ENCODE measurements around the gene CHRNB1. TPM values are rescaled to one million over a fixed set of nuclear protein-coding genes. Genes with fewer than 3 reads are reported as not detected.
"Not testable (repeated sequence)": the region's sequence is repeated elsewhere in the genome, so short reads cannot be mapped to it uniquely, and the experiment has no call there.

The CHRNB1 gene
- total RNA-seq, 1 experiment from 2014 or later: 1.7 TPM

GRCh38 chr17:7479213-7480088 lies 34.6 kb downstream of the CHRNB1 start, which contains the start of gene ZBTB4:
Gene ZBTB4 (minus strand): TSS chr17:7479631. CDS start chr17:7466801, 12,830 bp downstream.
- H3K27me3 ChIP-seq (replicated peaks; ENCODE audit: control insufficient read depth, insufficient read depth, low read length): no peaks in the 10 kb centered on the region
- no peaks in the 10 kb centered on the region for H3K36me3 ChIP-seq (ENCODE audit: control insufficient read depth, insufficient read depth, low read length)
- H3K27ac Mint-ChIP-seq (ENCODE audit: unreplicated experiment): peak within 1 kb of the TSS; percentile 96
- H3K36me3 Mint-ChIP-seq (ENCODE audit: insufficient read depth, unreplicated experiment): peaks cover 37% of the 10 kb centered on the region
- H3K4me1 Mint-ChIP-seq (ENCODE audit: low read depth, unreplicated experiment): peaks cover 35% of the 10 kb centered on the region
- peaks cover 23% of the 10 kb centered on the region for H3K4me1 ChIP-seq
- DNase-seq: peak; percentile 54 to 70
- POLR2A ChIA-PET: interaction anchor here (0.5 to 1.4 kb wide), 6 partner anchors 34 to 94 kb away, joined by 3 to 6 read pairs (median 3); partner anchors contain the start of gene SPEM2
- H3K27me3 Mint-ChIP-seq (ENCODE audit: insufficient read depth, unreplicated experiment): no peaks in the 10 kb centered on the region
- no peak for TF ChIP-seq CTCF (IDR thresholded peaks at IDR 0.05; ENCODE audit: insufficient read depth in 1 of 2, low read depth in 1 of 2, low read length in 1 of 2, severe bottlenecking in 1 of 2, unreplicated experiment in 1 of 2)
- no TSS peak for BruUV-seq (replicated peaks)
- H3K9me3 Mint-ChIP-seq (ENCODE audit: unreplicated experiment): no peaks in the 10 kb centered on the region
- CTCF ChIA-PET: interaction anchor here (0.6 kb wide), 1 partner anchor 42 kb away, joined by 3 read pairs; no protein-coding TSS in a partner anchor
- intact Hi-C loops (cut with micrococcal nuclease; ENCODE audit: unreplicated experiment): loop anchor here (2.0 to 5.0 kb wide), 4 partner anchors 25 to 172 kb away; partner anchors contain the start of genes EIF5A and KCTD11
- H3K9me3 ChIP-seq: no peaks in the 10 kb centered on the region
- peak within 1 kb of the TSS; percentile 69 for H3K4me3 ChIP-seq (ENCODE audit: low read depth, low read length)
- H3K4me3 Mint-ChIP-seq (ENCODE audit: unreplicated experiment): peak within 1 kb of the TSS; percentile 86

- POLR2A ChIA-PET: interaction anchor here (0.5 to 1.4 kb wide), 4 partner anchors 34 to 68 kb away, joined by 3 to 4 read pairs (median 3); no protein-coding TSS in a partner anchor
- Histone ChIP-seq H3K4me1 (peaks cover 23% of the 10 kb centered on the region), H3K27me3 (replicated peaks; ENCODE audit: control insufficient read depth, insufficient read depth, low read length) (no peaks in the 10 kb centered on the region), H3K4me3 (ENCODE audit: low read depth, low read length) (peak overlapping the region; percentile 69), H3K36me3 (ENCODE audit: control insufficient read depth, insufficient read depth, low read length) (no peaks in the 10 kb centered on the region), H3K9me3 (no peaks in the 10 kb centered on the region)
- peak overlapping the region; percentile 96 for H3K27ac Mint-ChIP-seq (ENCODE audit: unreplicated experiment)
- CTCF ChIA-PET: no interaction called here
- peaks cover 35% of the 10 kb centered on the region for H3K4me1 Mint-ChIP-seq (ENCODE audit: low read depth, unreplicated experiment)
- H3K36me3 Mint-ChIP-seq (ENCODE audit: insufficient read depth, unreplicated experiment): peaks cover 43% of the 10 kb centered on the region
- no TSS peak for BruUV-seq (replicated peaks)
- intact Hi-C loops (cut with micrococcal nuclease; ENCODE audit: unreplicated experiment): loop anchor here (2.0 to 5.0 kb wide), 3 partner anchors 25 to 173 kb away; partner anchors contain the start of gene EIF5A
- H3K4me3 Mint-ChIP-seq (ENCODE audit: unreplicated experiment): peak overlapping the region; percentile 86
- DNase-seq: no peak
- no peaks in the 10 kb centered on the region for H3K27me3 Mint-ChIP-seq (ENCODE audit: insufficient read depth, unreplicated experiment)
- no peak for TF ChIP-seq CTCF (IDR thresholded peaks at IDR 0.05; ENCODE audit: insufficient read depth in 1 of 2, low read depth in 1 of 2, low read length in 1 of 2, severe bottlenecking in 1 of 2, unreplicated experiment in 1 of 2)
- no peaks in the 10 kb centered on the region for H3K9me3 Mint-ChIP-seq (ENCODE audit: unreplicated experiment)
Observed at GRCh38 chr17:7480089-7480384, 35.2 kb downstream of the CHRNB1 start.

- peak within 1 kb of the TSS; percentile 96 for H3K27ac Mint-ChIP-seq (ENCODE audit: unreplicated experiment)
- intact Hi-C loops (cut with micrococcal nuclease; ENCODE audit: unreplicated experiment): loop anchor here (2.0 to 5.0 kb wide), 3 partner anchors 26 to 174 kb away; partner anchors contain the start of gene EIF5A
- H3K4me3 ChIP-seq (ENCODE audit: low read depth, low read length): not testable (repeated sequence)
Observed at GRCh38 chr17:7481275-7481674, 36.4 kb downstream of the CHRNB1 start, which contains the start of gene SLC35G6. Gene SLC35G6 (plus strand): TSS chr17:7481446. CDS start chr17:7481517, 71 bp downstream.

GRCh38 chr17:7481842-7482741 lies 37.2 kb downstream of the CHRNB1 start:
- H3K27me3 Mint-ChIP-seq (ENCODE audit: insufficient read depth, unreplicated experiment); H3K9me3 Mint-ChIP-seq (ENCODE audit: unreplicated experiment); CTCF ChIA-PET; H3K9me3 ChIP-seq; H3K4me3 ChIP-seq (ENCODE audit: low read depth, low read length); H3K36me3 ChIP-seq (ENCODE audit: control insufficient read depth, insufficient read depth, low read length); BruUV-seq (replicated peaks); DNase-seq; H3K27me3 ChIP-seq (replicated peaks; ENCODE audit: control insufficient read depth, insufficient read depth, low read length): not testable (repeated sequence)
- POLR2A ChIA-PET: interaction anchor here (0.7 kb wide), 1 partner anchor 112 kb away, joined by 3 read pairs; no protein-coding TSS in a partner anchor
- Mint-ChIP-seq H3K4me3 (ENCODE audit: unreplicated experiment) (peak overlapping the region; percentile 97), H3K36me3 (ENCODE audit: insufficient read depth, unreplicated experiment) (peaks cover 48% of the 10 kb centered on the region), H3K4me1 (ENCODE audit: low read depth, unreplicated experiment) (peaks cover 32% of the 10 kb centered on the region), H3K27ac (ENCODE audit: unreplicated experiment) (peak overlapping the region; percentile 98)
- H3K4me1 ChIP-seq: peaks cover 16% of the 10 kb centered on the region
- intact Hi-C loops (cut with micrococcal nuclease; ENCODE audit: unreplicated experiment): loop anchor here (2.0 to 5.0 kb wide), 3 partner anchors 27 to 175 kb away; partner anchors contain the start of gene EIF5A

More at GRCh38 chr17:7481275-7481674, 36.4 kb downstream of the CHRNB1 start, which contains the start of gene SLC35G6:
- DNase-seq; H3K27me3 ChIP-seq (replicated peaks; ENCODE audit: control insufficient read depth, insufficient read depth, low read length); H3K9me3 Mint-ChIP-seq (ENCODE audit: unreplicated experiment); H3K36me3 ChIP-seq (ENCODE audit: control insufficient read depth, insufficient read depth, low read length); CTCF ChIA-PET; H3K27me3 Mint-ChIP-seq (ENCODE audit: insufficient read depth, unreplicated experiment); H3K9me3 ChIP-seq; BruUV-seq (replicated peaks): not testable (repeated sequence)
- H3K4me3 Mint-ChIP-seq (ENCODE audit: unreplicated experiment): peak within 1 kb of the TSS; percentile 86
- POLR2A ChIA-PET: interaction anchor here (0.7 kb wide), 1 partner anchor 111 kb away, joined by 3 read pairs; no protein-coding TSS in a partner anchor
- H3K36me3 Mint-ChIP-seq (ENCODE audit: insufficient read depth, unreplicated experiment): peaks cover 47% of the 10 kb centered on the region
- H3K4me1 ChIP-seq: peaks cover 23% of the 10 kb centered on the region
- H3K4me1 Mint-ChIP-seq (ENCODE audit: low read depth, unreplicated experiment): peaks cover 38% of the 10 kb centered on the region

- H3K27me3 ChIP-seq (replicated peaks; ENCODE audit: control insufficient read depth, insufficient read depth, low read length); CTCF ChIA-PET; H3K9me3 ChIP-seq; DNase-seq; BruUV-seq (replicated peaks); H3K36me3 ChIP-seq (ENCODE audit: control insufficient read depth, insufficient read depth, low read length); H3K9me3 Mint-ChIP-seq (ENCODE audit: unreplicated experiment); H3K27me3 Mint-ChIP-seq (ENCODE audit: insufficient read depth, unreplicated experiment); POLR2A ChIA-PET: not testable (repeated sequence)
- H3K4me3 Mint-ChIP-seq (ENCODE audit: unreplicated experiment): peak overlapping the region; percentile 97
- H3K4me1 Mint-ChIP-seq (ENCODE audit: low read depth, unreplicated experiment): peaks cover 35% of the 10 kb centered on the region
- peak overlapping the region; percentile 98 for H3K27ac Mint-ChIP-seq (ENCODE audit: unreplicated experiment)
- H3K36me3 Mint-ChIP-seq (ENCODE audit: insufficient read depth, unreplicated experiment): peaks cover 49% of the 10 kb centered on the region
- intact Hi-C loops (cut with micrococcal nuclease; ENCODE audit: unreplicated experiment): loop anchor here (1.0 to 5.0 kb wide), 3 partner anchors 45 to 175 kb away; partner anchors contain the start of gene EIF5A
- Histone ChIP-seq H3K4me3 (ENCODE audit: low read depth, low read length) (peak overlapping the region; percentile 71), H3K4me1 (peaks cover 14% of the 10 kb centered on the region)
Observed at GRCh38 chr17:7482742-7483088, 37.9 kb downstream of the CHRNB1 start.

All from Caco-2 (cell line).